Pancreas (tissue), 10 donors: ENCODE measurements around the gene RHEBL1. TPM values are rescaled to one million over a fixed set of nuclear protein-coding genes. Genes with fewer than 3 reads are reported as not detected.

Experiments used
- ATAC-seq, 4 donors: fragments of 200-7000 bp; cut with Tn5 transposase; one replicate each; pipeline versions ENCODE4 v1.8.0 to v1.9.1; 2020; ENCODE audit warnings: mild to moderate bottlenecking in 4 of 4, moderate library complexity in 4 of 4
- DNase-seq, 6 donors: peaks; one replicate each; pipeline ENCODE4 v3.0.0-alpha.2; 2020
- FAIRE-seq: peaks from 2 replicates; lab custom pipeline; 2012; peaks lifted over from hg19 to GRCh38; lab: Jason Lieb, UNC
- H3K27ac ChIP-seq, 4 donors: fragments of 200-600 bp; sonication (generic); 1 replicate in 3 of 4; 2 replicates in 1 of 4; pipeline versions ENCODE4 v1.5.0 to v1.8.0; 2020
- H3K27me3 ChIP-seq, 4 donors: fragments of 200-600 bp; one replicate each; pipeline ENCODE4 v1.8.0; 2021
- H3K36me3 ChIP-seq, 3 donors: fragments of 200-600 bp; sonication (generic) in 1 of 3; one replicate each; pipeline versions ENCODE4 v1.5.0 to v1.8.0; 2020 to 2021
- H3K4me1 ChIP-seq, 3 donors: fragments of 200-600 bp; one replicate each; pipeline ENCODE4 v1.8.0; 2021
- H3K4me3 ChIP-seq, 4 donors: fragments of 200-600 bp; sonication (generic) in 2 of 4; one replicate each; pipeline versions ENCODE4 v1.5.0 to v1.8.0; 2020 to 2021
- H3K9me3 ChIP-seq, 4 donors: fragments of 200-600 bp; one replicate each; pipeline ENCODE4 v1.8.0; 2021
- WGBS, 2 donors: extraction: QIAGEN DNeasy Blood & Tissue Kit; methylation state at CpG; one replicate each; pipeline ENCODE4 v1.1.7; 2013; 5-methylcytosine and 5-hydroxymethylcytosine counted together
- intact Hi-C, 3 donors: fragments of 100-400 bp; cut with DNase I; formaldehyde crosslinking; loops; one replicate each; pipeline versions ENCODE4 v1.11.1 to v1.14.2; 2022
- polyA plus RNA-seq, 2 donors: library from polyadenylated mRNA; stranded (reverse); fragments of 200-250 nt; gene quantifications; one replicate each; pipeline ENCODE4 v1.2.3, GENCODE V29; 2013
- total RNA-seq, 6 donors: library from RNA; stranded (reverse); fragmentation: NEBNext Ultra II Directional in 4 of 6; extraction: Animal tissue kit (Norgen Biotek cat#: 25700) in 4 of 6; gene quantifications; one replicate each; pipeline versions ENCODE4 v1.2.1 to v1.2.4, GENCODE V29; 2021 to 2023
- TF ChIP-seq, protein P1 (sequence below), 4 donors: fragments of 200-600 bp; sonication (generic) in 3 of 4; IDR thresholded peaks; one replicate each; pipeline versions ENCODE4 v1.5.0 to v1.8.0; 2021; ENCODE audit warnings: antibody characterized with exemption in 4 of 4
- donor health status: healthy with polysubstance abuse.
- donor health status: DM: no; HTN: no; CAD: no; lungs with moderate emphysema.
- donor health status: DM: no; HTN: no; CAD: no.
- donor health status: control.
- donor health status: control.
- donor health status: Bipolar disorder and iron deficiency.
- donor health status: DM: yes; HTN: yes; CAD: no.
- donor health status: DM: no; HTN: no; CAD: no.
- donor health status: DM: no; HTN: no; CAD: no.
- donor health status: DM: yes; HTN: yes; CAD: no.

Gene RHEBL1
- total and polyA plus RNA-seq, 8 donors = 0.14 to 0.63 (median 0.25) TPM; not detected in 3

DNA sequence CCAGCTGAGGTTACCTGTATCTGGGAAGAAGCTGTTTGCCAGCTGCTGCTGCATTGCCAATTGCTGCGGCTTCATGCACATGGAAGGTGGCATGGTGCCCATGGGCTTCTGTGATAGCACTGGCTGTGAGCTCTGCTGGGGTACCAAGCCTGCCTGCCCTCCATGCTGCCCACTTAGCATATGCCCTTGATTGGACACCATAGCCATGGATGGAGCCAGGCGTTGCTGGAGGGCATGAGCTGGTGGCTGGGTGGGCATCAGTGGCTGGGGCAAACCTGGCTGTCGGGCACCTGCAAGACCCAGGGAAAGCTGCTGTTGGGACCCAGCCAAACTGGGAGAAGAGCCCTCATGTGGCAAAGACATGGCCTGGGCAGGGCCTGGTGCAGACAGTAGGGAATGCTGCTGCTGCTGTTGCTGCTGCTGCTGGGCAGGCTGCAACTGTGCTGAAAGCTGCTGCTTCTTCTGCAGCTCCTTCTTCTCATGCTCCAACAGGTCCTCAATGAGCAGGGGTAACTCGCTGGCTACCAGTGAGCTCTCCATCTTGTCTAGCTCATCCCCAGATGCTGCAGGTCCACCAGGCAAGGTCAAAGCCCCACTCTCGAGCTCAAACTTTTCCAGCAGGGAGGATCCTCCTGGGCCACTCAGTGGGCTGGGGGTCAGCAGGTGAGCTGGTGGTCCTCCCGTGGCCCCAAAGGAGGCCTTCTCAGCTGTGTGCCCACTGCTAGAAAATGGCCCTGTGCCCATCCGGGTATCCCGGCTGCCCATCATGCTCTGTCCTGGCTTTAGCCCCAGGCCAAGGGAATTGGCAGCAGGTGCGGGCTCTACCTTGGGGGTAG, 32.5 kb downstream of the RHEBL1 start:
- TF ChIP-seq, protein P1, sequence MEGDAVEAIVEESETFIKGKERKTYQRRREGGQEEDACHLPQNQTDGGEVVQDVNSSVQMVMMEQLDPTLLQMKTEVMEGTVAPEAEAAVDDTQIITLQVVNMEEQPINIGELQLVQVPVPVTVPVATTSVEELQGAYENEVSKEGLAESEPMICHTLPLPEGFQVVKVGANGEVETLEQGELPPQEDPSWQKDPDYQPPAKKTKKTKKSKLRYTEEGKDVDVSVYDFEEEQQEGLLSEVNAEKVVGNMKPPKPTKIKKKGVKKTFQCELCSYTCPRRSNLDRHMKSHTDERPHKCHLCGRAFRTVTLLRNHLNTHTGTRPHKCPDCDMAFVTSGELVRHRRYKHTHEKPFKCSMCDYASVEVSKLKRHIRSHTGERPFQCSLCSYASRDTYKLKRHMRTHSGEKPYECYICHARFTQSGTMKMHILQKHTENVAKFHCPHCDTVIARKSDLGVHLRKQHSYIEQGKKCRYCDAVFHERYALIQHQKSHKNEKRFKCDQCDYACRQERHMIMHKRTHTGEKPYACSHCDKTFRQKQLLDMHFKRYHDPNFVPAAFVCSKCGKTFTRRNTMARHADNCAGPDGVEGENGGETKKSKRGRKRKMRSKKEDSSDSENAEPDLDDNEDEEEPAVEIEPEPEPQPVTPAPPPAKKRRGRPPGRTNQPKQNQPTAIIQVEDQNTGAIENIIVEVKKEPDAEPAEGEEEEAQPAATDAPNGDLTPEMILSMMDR (IDR thresholded peaks at IDR 0.05) = no peak
- ATAC-seq = no peak
- Histone ChIP-seq H3K27me3 (no peaks in the 10 kb centered on the region), H3K4me1 (no peaks in the 10 kb centered on the region), H3K9me3 (no peaks in the 10 kb centered on the region), H3K27ac (no peak overlapping the region), H3K36me3 (peaks cover 16 to 67% (median 23%) of the 10 kb centered on the region in 3 donors), H3K4me3 (no peak overlapping the region)
- WGBS, 2 donors = 87 to 88% methylated on average over 9 of the region's 9 CpGs
- intact Hi-C loops = no loop called here
- DNase-seq = peak in 1 of 6 donors; percentile 46
- no peak for FAIRE-seq

DNA sequence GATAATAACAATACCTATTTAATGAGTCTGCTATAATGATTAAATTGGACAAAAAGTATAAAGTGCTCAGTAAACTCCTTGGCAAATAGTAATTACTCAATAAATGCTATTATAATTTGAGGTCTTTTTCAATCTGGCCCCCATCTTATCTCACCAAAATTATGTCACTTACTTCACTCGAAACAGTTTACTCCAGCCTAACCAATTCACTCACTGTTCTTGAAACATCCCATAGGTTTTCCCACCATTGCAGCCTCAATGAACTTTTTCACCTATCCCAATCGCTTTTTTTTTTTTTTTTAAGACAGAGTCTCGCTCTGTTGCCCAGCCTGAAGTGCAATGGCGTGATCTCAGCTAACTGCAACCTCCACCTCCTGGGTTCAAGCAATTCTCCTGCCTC, 33.8 kb downstream of the RHEBL1 start:
- no peaks in the 10 kb centered on the region for H3K4me1 ChIP-seq
- ATAC-seq (no peak), DNase-seq (no peak), FAIRE-seq (no peak)
- no peak overlapping the region for H3K27ac ChIP-seq
- H3K9me3 ChIP-seq = no peaks in the 10 kb centered on the region
- peaks cover 15 to 60% (median 15%) of the 10 kb centered on the region in 3 donors for H3K36me3 ChIP-seq
- TF ChIP-seq, protein P1 (IDR thresholded peaks at IDR 0.05) = no peak
- no peaks in the 10 kb centered on the region for H3K27me3 ChIP-seq
- no peak overlapping the region for H3K4me3 ChIP-seq
- intact Hi-C loops = no loop called here
- 85 to 86% methylated on average over 4 of the region's 4 CpGs for WGBS, 2 donors

DNA sequence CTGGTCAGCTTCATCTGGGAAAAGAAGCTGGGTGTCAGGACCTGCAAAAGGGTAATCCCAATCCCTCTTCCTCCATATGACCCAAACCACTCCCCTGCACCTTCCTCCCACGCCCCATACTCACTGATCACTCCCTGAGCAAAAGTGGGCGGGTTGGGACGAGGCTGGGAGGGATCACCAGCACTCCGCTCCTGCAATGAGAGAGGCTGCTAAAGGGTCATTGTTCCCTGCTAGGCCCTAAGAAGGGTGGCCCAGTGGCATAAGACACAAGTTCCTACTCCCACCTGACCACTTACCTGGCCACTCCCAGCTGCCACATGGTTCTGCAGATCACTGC, 35.5 kb downstream of the RHEBL1 start:
- no peak for DNase-seq
- no peaks in the 10 kb centered on the region for H3K27me3 ChIP-seq
- no peaks in the 10 kb centered on the region for H3K9me3 ChIP-seq
- TF ChIP-seq, protein P1 (IDR thresholded peaks at IDR 0.05) = no peak
- no peak overlapping the region for H3K4me3 ChIP-seq
- WGBS, 2 donors = 93 to 98% methylated on average over 4 of the region's 4 CpGs
- no peak overlapping the region for H3K27ac ChIP-seq
- no peak for ATAC-seq
- FAIRE-seq = no peak
- no peaks in the 10 kb centered on the region for H3K4me1 ChIP-seq
- intact Hi-C loops = no loop called here
- peaks cover 6 to 51% (median 7%) of the 10 kb centered on the region in 3 donors for H3K36me3 ChIP-seq

DNA sequence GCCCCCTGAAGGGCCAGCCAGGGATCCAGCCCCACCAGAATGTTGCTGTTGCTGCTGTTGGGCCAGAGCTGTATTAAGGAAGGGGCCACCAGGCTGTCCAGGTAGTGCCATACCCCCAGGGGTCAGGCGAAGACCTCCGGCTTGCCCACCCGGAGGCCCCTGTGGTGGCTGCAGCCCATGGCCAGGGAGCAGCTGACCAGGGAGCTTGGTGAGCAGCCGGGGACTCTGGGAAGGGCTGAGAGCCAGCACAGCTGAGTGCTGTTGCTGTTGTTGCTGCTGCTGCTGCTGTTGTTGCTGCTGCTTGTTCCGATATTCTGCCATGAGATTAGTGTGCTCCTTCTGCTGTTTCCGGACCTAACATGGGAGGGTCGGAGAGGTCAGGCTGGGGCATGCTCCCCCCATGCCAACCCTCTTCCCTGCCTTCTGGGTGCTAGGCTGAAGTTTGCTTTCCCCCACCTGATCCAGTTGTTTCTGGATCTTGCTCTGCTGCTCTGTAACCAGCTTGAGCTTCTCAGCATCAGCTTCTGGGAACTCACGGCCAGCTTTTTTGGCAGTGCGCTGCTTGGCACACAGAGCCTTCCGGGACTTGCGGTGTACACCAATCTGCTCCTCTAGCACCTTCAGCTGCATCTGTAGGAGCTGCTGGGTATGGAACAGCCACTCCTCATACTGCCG, 36.0 kb downstream of the RHEBL1 start:
- FAIRE-seq = no peak
- intact Hi-C loops = no loop called here
- no peaks in the 10 kb centered on the region for H3K4me1 ChIP-seq
- H3K27me3 ChIP-seq = no peaks in the 10 kb centered on the region
- TF ChIP-seq, protein P1 (IDR thresholded peaks at IDR 0.05) = no peak
- peaks cover 6 to 46% (median 7%) of the 10 kb centered on the region in 3 donors for H3K36me3 ChIP-seq
- H3K4me3 ChIP-seq = no peak overlapping the region
- WGBS, 2 donors = 84 to 86% methylated on average over 12 of the region's 12 CpGs
- DNase-seq = no peak
- peak in 1 of 4 donors; percentile 3 for ATAC-seq
- no peaks in the 10 kb centered on the region for H3K9me3 ChIP-seq
- H3K27ac ChIP-seq = no peak overlapping the region
